Measurements from ENCODE around the gene NAGK. TPM values are rescaled to one million over a fixed set of nuclear protein-coding genes. Genes with fewer than 3 reads are reported as not detected.
"Not testable (repeated sequence)": the region's sequence is repeated elsewhere in the genome, so short reads cannot be mapped to it uniquely, and the experiment has no call there.

Gene NAGK
- total RNA-seq, 2 experiments from 2014 or later: 33.6 to 38.7 TPM

- ATAC-seq: no peak
- Mint-ChIP-seq H3K27ac (no peak overlapping the region), H3K27me3 (peaks cover 3% of the 10 kb centered on the region), H3K9me3 (peaks cover 1% of the 10 kb centered on the region), H3K4me3 (no peak overlapping the region), H3K4me1 (ENCODE audit: low read depth) (no peaks in the 10 kb centered on the region), H3K36me3 (ENCODE audit: low read depth) (peaks cover 2% of the 10 kb centered on the region)
- DNase-seq: no peak
- ChIA-PET CTCF (no interaction called here), POLR2A (no interaction called here)
- TF ChIP-seq, protein P1, sequence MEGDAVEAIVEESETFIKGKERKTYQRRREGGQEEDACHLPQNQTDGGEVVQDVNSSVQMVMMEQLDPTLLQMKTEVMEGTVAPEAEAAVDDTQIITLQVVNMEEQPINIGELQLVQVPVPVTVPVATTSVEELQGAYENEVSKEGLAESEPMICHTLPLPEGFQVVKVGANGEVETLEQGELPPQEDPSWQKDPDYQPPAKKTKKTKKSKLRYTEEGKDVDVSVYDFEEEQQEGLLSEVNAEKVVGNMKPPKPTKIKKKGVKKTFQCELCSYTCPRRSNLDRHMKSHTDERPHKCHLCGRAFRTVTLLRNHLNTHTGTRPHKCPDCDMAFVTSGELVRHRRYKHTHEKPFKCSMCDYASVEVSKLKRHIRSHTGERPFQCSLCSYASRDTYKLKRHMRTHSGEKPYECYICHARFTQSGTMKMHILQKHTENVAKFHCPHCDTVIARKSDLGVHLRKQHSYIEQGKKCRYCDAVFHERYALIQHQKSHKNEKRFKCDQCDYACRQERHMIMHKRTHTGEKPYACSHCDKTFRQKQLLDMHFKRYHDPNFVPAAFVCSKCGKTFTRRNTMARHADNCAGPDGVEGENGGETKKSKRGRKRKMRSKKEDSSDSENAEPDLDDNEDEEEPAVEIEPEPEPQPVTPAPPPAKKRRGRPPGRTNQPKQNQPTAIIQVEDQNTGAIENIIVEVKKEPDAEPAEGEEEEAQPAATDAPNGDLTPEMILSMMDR (IDR thresholded peaks at IDR 0.05): no peak
- intact Hi-C loops (cut with micrococcal nuclease): no loop called here
These were observed 35.4 kb downstream of the NAGK start for GRCh38 chr2:71103809-71104208.

DNA sequence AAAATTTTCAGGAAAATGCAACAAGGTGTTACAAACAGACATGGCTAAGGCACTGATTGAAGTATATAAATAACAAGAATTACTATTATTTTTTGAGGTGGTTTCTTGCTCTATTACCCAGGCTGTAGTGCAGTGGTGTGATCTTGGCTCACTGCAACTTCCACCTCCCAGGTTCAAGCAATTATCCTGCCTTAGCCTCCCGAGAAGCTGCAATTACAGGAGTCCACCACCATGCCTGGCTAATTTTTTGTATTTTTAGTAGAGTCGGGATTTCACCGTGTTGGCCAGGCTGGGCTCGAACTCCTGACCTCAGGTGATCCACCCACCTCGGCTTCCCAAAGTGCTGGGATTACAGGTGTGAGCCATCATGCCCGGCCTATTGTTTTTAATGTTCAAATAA is 38.0 kb downstream of the NAGK start:
- ATAC-seq; H3K27me3 Mint-ChIP-seq; H3K27ac Mint-ChIP-seq; DNase-seq; intact Hi-C loops (cut with micrococcal nuclease); H3K4me1 Mint-ChIP-seq (ENCODE audit: low read depth); H3K36me3 Mint-ChIP-seq (ENCODE audit: low read depth); H3K4me3 Mint-ChIP-seq; H3K9me3 Mint-ChIP-seq: not testable (repeated sequence)
- POLR2A ChIA-PET: interaction anchor here (1.0 kb wide), 1 partner anchor 24 kb away, joined by 3 read pairs; the partner anchor contains the start of gene MPHOSPH10
- CTCF ChIA-PET: interaction anchor here (0.9 kb wide), 1 partner anchor 10 kb away, joined by 4 read pairs; no protein-coding TSS in a partner anchor

DNA sequence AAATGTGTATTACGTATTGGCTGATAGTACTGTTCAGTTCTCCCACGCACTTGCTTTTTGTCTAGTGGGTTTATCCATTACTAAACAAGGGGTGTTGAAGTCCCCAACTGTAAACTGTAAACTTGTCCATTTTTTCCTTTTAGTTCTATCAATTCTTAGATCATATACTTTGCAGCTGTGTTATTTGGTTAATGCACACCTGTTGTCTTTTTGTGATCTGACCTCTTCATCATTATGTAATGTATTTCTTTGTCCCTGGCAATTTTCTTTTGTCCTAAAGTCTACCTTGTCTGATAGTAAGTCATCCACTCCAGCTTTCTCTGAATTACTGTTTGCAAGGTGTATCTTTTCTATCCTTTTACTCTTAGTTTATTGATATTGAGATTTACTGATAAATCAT is 39.6 kb downstream of the NAGK start:
- H3K27me3 Mint-ChIP-seq: no peaks in the 10 kb centered on the region
- CTCF ChIA-PET: interaction anchor here (1.4 kb wide), 1 partner anchor 37 kb away, joined by 3 read pairs; no protein-coding TSS in a partner anchor
- no peak for ATAC-seq
- no peak for DNase-seq
- intact Hi-C loops (cut with micrococcal nuclease): no loop called here
- peaks cover 8% of the 10 kb centered on the region for H3K36me3 Mint-ChIP-seq (ENCODE audit: low read depth)
- TF ChIP-seq, protein P1 (IDR thresholded peaks at IDR 0.05): no peak
- peaks cover 1% of the 10 kb centered on the region for H3K9me3 Mint-ChIP-seq
- H3K4me3 Mint-ChIP-seq: no peak overlapping the region
- POLR2A ChIA-PET: no interaction called here
- no peak overlapping the region for H3K27ac Mint-ChIP-seq
- H3K4me1 Mint-ChIP-seq (ENCODE audit: low read depth): peaks cover 3% of the 10 kb centered on the region

DNA sequence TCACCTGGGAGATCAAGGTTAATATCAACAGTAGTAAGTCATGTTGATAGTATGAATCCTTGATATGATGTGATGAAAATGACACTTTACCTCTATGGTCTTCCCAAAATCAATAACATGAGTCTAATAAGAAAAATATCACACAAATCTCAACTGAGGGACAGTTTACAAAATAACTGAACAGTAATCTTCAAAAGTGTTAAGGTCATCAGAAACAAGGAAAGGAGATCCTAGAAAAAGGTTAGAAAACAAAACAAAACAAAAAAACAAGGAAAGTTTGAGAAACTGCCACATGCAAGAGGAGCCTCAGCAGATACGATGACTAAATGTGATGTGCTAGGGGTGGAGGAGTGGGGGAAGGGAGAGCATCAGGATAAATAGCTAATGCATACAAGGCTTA is 45.4 kb downstream of the NAGK start:
- H3K4me1 Mint-ChIP-seq (ENCODE audit: low read depth): peaks cover 3% of the 10 kb centered on the region
- H3K27me3 Mint-ChIP-seq: no peaks in the 10 kb centered on the region
- no peak overlapping the region for H3K4me3 Mint-ChIP-seq
- ATAC-seq: no peak
- H3K9me3 Mint-ChIP-seq: no peaks in the 10 kb centered on the region
- H3K36me3 Mint-ChIP-seq (ENCODE audit: low read depth): peaks cover 17% of the 10 kb centered on the region
- TF ChIP-seq, protein P1 (IDR thresholded peaks at IDR 0.05): no peak
- H3K27ac Mint-ChIP-seq: no peak overlapping the region
- no peak for DNase-seq
- CTCF ChIA-PET: interaction anchor here (1.2 to 1.7 kb wide), 2 partner anchors 13 to 44 kb away, joined by 3 to 5 read pairs; no protein-coding TSS in a partner anchor
- POLR2A ChIA-PET: no interaction called here
- intact Hi-C loops (cut with micrococcal nuclease): no loop called here

GRCh38 chr2:71117063-71117462 is 48.6 kb downstream of the NAGK start:
- no peak overlapping the region for H3K4me3 Mint-ChIP-seq
- intact Hi-C loops (cut with micrococcal nuclease): no loop called here
- H3K27me3 Mint-ChIP-seq: no peaks in the 10 kb centered on the region
- ChIA-PET CTCF (interaction anchor here (0.8 to 0.9 kb wide), 2 partner anchors 10 to 16 kb away, joined by 4 read pairs; no protein-coding TSS in a partner anchor), POLR2A (no interaction called here)
- no peaks in the 10 kb centered on the region for H3K4me1 Mint-ChIP-seq (ENCODE audit: low read depth)
- H3K36me3 Mint-ChIP-seq (ENCODE audit: low read depth): peaks cover 17% of the 10 kb centered on the region
- TF ChIP-seq, protein P1 (IDR thresholded peaks at IDR 0.05): no peak
- DNase-seq: no peak
- ATAC-seq: no peak
- H3K27ac Mint-ChIP-seq: no peak overlapping the region
- H3K9me3 Mint-ChIP-seq: no peaks in the 10 kb centered on the region
